HepG2 (cell line): ENCODE measurements around the gene GBP3. TPM values are rescaled to one million over a fixed set of nuclear protein-coding genes. Genes with fewer than 3 reads are reported as not detected.

Source experiments
- ARID2 ChIP-seq: sonication (generic); formaldehyde crosslinking; IDR thresholded peaks from 2 replicates; pipeline ENCODE4 v1.8.1; 2022; ENCODE audit warnings: mild to moderate bottlenecking, missing genetic modification reagents, borderline replicate concordance
- CC2D1A ChIP-seq: sonication (generic); formaldehyde crosslinking; IDR thresholded peaks from 2 replicates; pipeline ENCODE4 v1.8.1; 2023; ENCODE audit warnings: mild to moderate bottlenecking, missing genetic modification reagents
- DPF2 ChIP-seq: sonication (generic); formaldehyde crosslinking; IDR thresholded peaks from 2 replicates; pipeline ENCODE4 v1.4.0; 2020; ENCODE audit warnings: mild to moderate bottlenecking, low read depth, missing genetic modification reagents, borderline replicate concordance
- DRAP1 ChIP-seq: IDR thresholded peaks from 2 replicates; pipeline ENCODE4 v1.6.1; 2016; ENCODE audit warnings: missing genetic modification reagents, missing compliant biosample characterization
- FOXO1 ChIP-seq: sonication (generic); formaldehyde crosslinking; IDR thresholded peaks from 2 replicates; pipeline ENCODE4 v1.4.0; 2020; ENCODE audit warnings: missing genetic modification reagents
- HNF4A ChIP-seq: sonication (generic); formaldehyde crosslinking; IDR thresholded peaks from 2 replicates; pipeline ENCODE4 v1.4.0; 2020; ENCODE audit warnings: missing genetic modification reagents
- JDP2 ChIP-seq: sonication (generic); formaldehyde crosslinking; IDR thresholded peaks from 2 replicates; pipeline ENCODE4 v1.8.1; 2022; ENCODE audit warnings: missing genetic modification reagents, borderline replicate concordance
- JUND ChIP-seq: sonication (generic); formaldehyde crosslinking; IDR thresholded peaks from 2 replicates; pipeline ENCODE4 v1.8.0; 2022; ENCODE audit warnings: mild to moderate bottlenecking, missing genetic modification reagents
- KDM6A ChIP-seq: IDR thresholded peaks from 2 replicates; pipeline ENCODE4 v1.6.1; 2016; ENCODE audit warnings: low read depth
- KLF16 ChIP-seq, 2 experiments: sonication (generic) in 1 of 2; formaldehyde crosslinking in 1 of 2; IDR thresholded peaks; 2 replicates each; pipeline versions ENCODE4 v1.6.1 to v1.8.0; 2016 to 2023; ENCODE audit warnings: missing genetic modification reagents in 2 of 2, missing compliant biosample characterization in 1 of 2
- NPAS2 ChIP-seq: sonication (generic); formaldehyde crosslinking; IDR thresholded peaks from 2 replicates; pipeline ENCODE4 v1.8.0; 2022; ENCODE audit warnings: mild to moderate bottlenecking, missing genetic modification reagents, borderline replicate concordance
- NR2F1 ChIP-seq, 2 experiments: fragments of 450-650 bp in 1 of 2; formaldehyde crosslinking in 1 of 2; IDR thresholded peaks; 2 replicates each; pipeline versions ENCODE4 v1.5.0 to v1.6.1; 2016 to 2020; ENCODE audit warnings: mild to moderate bottlenecking in 1 of 2, missing compliant biosample characterization in 1 of 2, missing genetic modification reagents in 1 of 2, moderate library complexity in 1 of 2
- PHF20 ChIP-seq: sonication (generic); formaldehyde crosslinking; IDR thresholded peaks from 2 replicates; pipeline ENCODE4 v1.5.0; 2020; ENCODE audit warnings: mild to moderate bottlenecking, missing genetic modification reagents
- SOX5 ChIP-seq: IDR thresholded peaks from 2 replicates; pipeline ENCODE4 v1.6.1; 2016; ENCODE audit warnings: borderline replicate concordance
- STAT6 ChIP-seq: sonication (generic); formaldehyde crosslinking; IDR thresholded peaks from 2 replicates; pipeline ENCODE4 v1.4.0; 2020; ENCODE audit warnings: missing genetic modification reagents, mild to moderate bottlenecking, borderline replicate concordance
- SUZ12 ChIP-seq: fragments of 150-350 bp; IDR thresholded peaks from 2 replicates; pipeline ENCODE4 v1.6.1; 2014; ENCODE audit warnings: low read depth, low read length
- SYNCRIP ChIP-seq: fragments of 200-400 bp; formaldehyde crosslinking; IDR thresholded peaks from 2 replicates; pipeline ENCODE4 v1.6.1; 2018; ENCODE audit warnings: mild to moderate bottlenecking, low read depth, low read length; ENCODE audit not compliant: insufficient read depth
- THAP9 ChIP-seq: sonication (generic); formaldehyde crosslinking; IDR thresholded peaks from 2 replicates; pipeline ENCODE4; 2020; ENCODE audit warnings: missing genetic modification reagents, mild to moderate bottlenecking, borderline replicate concordance
- ZEB1 ChIP-seq: IDR thresholded peaks from 2 replicates; pipeline ENCODE4 v1.6.1; 2012; ENCODE audit warnings: mild to moderate bottlenecking, low read depth, inconsistent platforms; ENCODE audit not compliant: insufficient replicate concordance
- ZFP62 ChIP-seq: sonication (generic); formaldehyde crosslinking; IDR thresholded peaks from 2 replicates; pipeline ENCODE4 v1.4.0; 2020; ENCODE audit warnings: missing genetic modification reagents
- ZIK1 ChIP-seq: sonication (generic); formaldehyde crosslinking; IDR thresholded peaks from 2 replicates; pipeline ENCODE4 v1.5.0; 2020; ENCODE audit warnings: mild to moderate bottlenecking, low read depth, missing genetic modification reagents, borderline replicate concordance
- ZNF34 ChIP-seq: sonication (generic); formaldehyde crosslinking; IDR thresholded peaks from 2 replicates; pipeline ENCODE4 v1.4.0; 2020; ENCODE audit warnings: mild to moderate bottlenecking, missing genetic modification reagents, borderline replicate concordance
- ZNF557 ChIP-seq: sonication (generic); formaldehyde crosslinking; IDR thresholded peaks from 2 replicates; pipeline ENCODE4 v1.4.0; 2020; ENCODE audit warnings: missing genetic modification reagents
- ZZZ3 ChIP-seq: sonication (generic); formaldehyde crosslinking; IDR thresholded peaks from 2 replicates; pipeline ENCODE4 v1.4.0; 2020; ENCODE audit warnings: missing genetic modification reagents, mild to moderate bottlenecking, borderline replicate concordance
- polyA plus RNA-seq, 8 experiments: library from polyadenylated mRNA; depleted of rRNA in 3 of 8; stranded (reverse) in 7 of 8; unstranded in 1 of 8; fragments of >200 nt; fragmentation: Illumina TruSeq in 4 of 8; extraction: Trizol in 4 of 8; gene quantifications; 2 replicates each; pipeline versions ENCODE4 v1.2.1 to v1.2.3, GENCODE V29; 2011 to 2016; ENCODE audit warnings: low read depth in 4 of 8, missing spikeins in 1 of 8, mixed read lengths in 1 of 8; ENCODE audit not compliant: insufficient read depth in 1 of 8
- total RNA-seq, 5 experiments: library from RNA; depleted of rRNA; stranded (reverse); fragments of >200 nt; fragmentation: Illumina TruSeq; extraction: Trizol; gene quantifications; 2 replicates each; pipeline ENCODE4 v1.2.3, GENCODE V29; 2016; ENCODE audit warnings: low read depth in 1 of 5
- TF ChIP-seq, protein P1 (sequence below): sonication (generic); formaldehyde crosslinking; IDR thresholded peaks from 2 replicates; pipeline ENCODE4 v1.4.0; 2020; ENCODE audit warnings: mild to moderate bottlenecking, missing genetic modification reagents

GBP3 gene
- total and polyA plus RNA-seq, 2 of the 13 experiments (the other 11 are each of a cell fraction or from before 2014, with no cell fraction given) = 0.16 to 0.46 TPM

GRCh38 chr1:89044970-89045721 is 22.5 kb upstream of the GBP3 start (continued):
- no peak for TF ChIP-seq NPAS2 (CRISPR knock-in tag)
- TF ChIP-seq, protein P1, sequence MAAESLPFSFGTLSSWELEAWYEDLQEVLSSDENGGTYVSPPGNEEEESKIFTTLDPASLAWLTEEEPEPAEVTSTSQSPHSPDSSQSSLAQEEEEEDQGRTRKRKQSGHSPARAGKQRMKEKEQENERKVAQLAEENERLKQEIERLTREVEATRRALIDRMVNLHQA (CRISPR knock-in tag) = no peak
- TF ChIP-seq ARID2 (CRISPR knock-in tag) = no peak
- peak; percentile 95 for TF ChIP-seq KDM6A (CRISPR knock-in tag)
- TF ChIP-seq SUZ12 = no peak
- TF ChIP-seq DRAP1 (CRISPR knock-in tag) = 0 out of 2 replicates have a peak, but pooled peaks have one; percentile 29
- peak; percentile 76; the same call in 1 of the 2 replicates for TF ChIP-seq DPF2 (CRISPR knock-in tag)
- TF ChIP-seq SYNCRIP = no peak
- TF ChIP-seq ZNF34 = no peak
- 0 out of 2 replicates have a peak, but pooled peaks have one; percentile 30 for TF ChIP-seq FOXO1 (CRISPR knock-in tag)
- no peak for TF ChIP-seq ZZZ3
- no peak for TF ChIP-seq JDP2 (CRISPR knock-in tag)
- peak; percentile 97 for TF ChIP-seq HNF4A (CRISPR knock-in tag)
- no peak for TF ChIP-seq CC2D1A (CRISPR knock-in tag)
- peak; percentile 91 for TF ChIP-seq SOX5 (CRISPR knock-in tag)
- TF ChIP-seq THAP9 (CRISPR knock-in tag) = no peak
- no peak for TF ChIP-seq STAT6 (CRISPR knock-in tag)
- no peak for TF ChIP-seq ZFP62
- TF ChIP-seq ZNF557 (CRISPR knock-in tag) = no peak
- TF ChIP-seq ZIK1 (CRISPR knock-in tag) = no peak
- TF ChIP-seq JUND (CRISPR knock-in tag) = no peak
- TF ChIP-seq KLF16 (CRISPR knock-in tag; IDR thresholded peaks at IDR 0.05) = peak in 1 of 2 experiments; percentile 69; a peak in 2 of 4 replicates
- no peak for TF ChIP-seq ZEB1
- TF ChIP-seq NR2F1 (CRISPR knock-in tag; IDR thresholded peaks at IDR 0.05) = peak; percentile 55 to 74
- no peak for TF ChIP-seq PHF20 (CRISPR knock-in tag)
